ENCODE data around the gene NEK11. TPM values are rescaled to one million over a fixed set of nuclear protein-coding genes. Genes with fewer than 3 reads are reported as not detected.
"Not testable (repeated sequence)": the region's sequence is repeated elsewhere in the genome, so short reads cannot be mapped to it uniquely, and the experiment has no call there.

The NEK11 gene
- total and polyA plus RNA-seq, 8 donors = 7.9 to 22.1 (median 15.4) TPM

DNA sequence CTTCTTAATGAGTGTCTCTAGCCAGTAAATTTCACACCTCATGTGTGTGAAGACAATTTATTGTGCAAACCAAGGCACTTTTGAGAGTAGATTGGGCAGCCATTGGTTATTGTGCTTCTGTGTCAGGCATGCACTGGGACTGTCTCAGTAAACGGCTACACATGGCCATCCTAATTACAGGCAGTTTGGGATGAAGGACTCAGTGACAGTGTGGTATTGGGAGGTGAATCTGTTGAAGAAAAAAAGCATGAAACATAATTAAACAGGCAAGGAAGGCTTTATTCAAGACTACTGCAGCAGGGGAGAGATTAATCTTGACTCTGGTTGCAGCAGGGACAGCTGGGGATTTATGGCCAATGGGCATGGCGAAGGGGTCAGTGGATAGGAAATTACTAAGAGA is 297.1 kb downstream of the NEK11 start:
- H3K9me3 ChIP-seq = no peaks in the 10 kb centered on the region
- H3K27ac ChIP-seq = no peak overlapping the region
- H3K27me3 ChIP-seq = no peaks in the 10 kb centered on the region
- H3K36me3 ChIP-seq = peaks cover 0 to 5% of the 10 kb centered on the region in 2 donors
- TF ChIP-seq, protein P1, sequence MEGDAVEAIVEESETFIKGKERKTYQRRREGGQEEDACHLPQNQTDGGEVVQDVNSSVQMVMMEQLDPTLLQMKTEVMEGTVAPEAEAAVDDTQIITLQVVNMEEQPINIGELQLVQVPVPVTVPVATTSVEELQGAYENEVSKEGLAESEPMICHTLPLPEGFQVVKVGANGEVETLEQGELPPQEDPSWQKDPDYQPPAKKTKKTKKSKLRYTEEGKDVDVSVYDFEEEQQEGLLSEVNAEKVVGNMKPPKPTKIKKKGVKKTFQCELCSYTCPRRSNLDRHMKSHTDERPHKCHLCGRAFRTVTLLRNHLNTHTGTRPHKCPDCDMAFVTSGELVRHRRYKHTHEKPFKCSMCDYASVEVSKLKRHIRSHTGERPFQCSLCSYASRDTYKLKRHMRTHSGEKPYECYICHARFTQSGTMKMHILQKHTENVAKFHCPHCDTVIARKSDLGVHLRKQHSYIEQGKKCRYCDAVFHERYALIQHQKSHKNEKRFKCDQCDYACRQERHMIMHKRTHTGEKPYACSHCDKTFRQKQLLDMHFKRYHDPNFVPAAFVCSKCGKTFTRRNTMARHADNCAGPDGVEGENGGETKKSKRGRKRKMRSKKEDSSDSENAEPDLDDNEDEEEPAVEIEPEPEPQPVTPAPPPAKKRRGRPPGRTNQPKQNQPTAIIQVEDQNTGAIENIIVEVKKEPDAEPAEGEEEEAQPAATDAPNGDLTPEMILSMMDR (IDR thresholded peaks at IDR 0.05) = no peak
- DNase-seq (no peak), ATAC-seq (no peak)
- H3K4me3 ChIP-seq = no peak overlapping the region
- intact Hi-C loops (cut with DNase I) = no loop called here
- H3K4me1 ChIP-seq = no peaks in the 10 kb centered on the region

DNA sequence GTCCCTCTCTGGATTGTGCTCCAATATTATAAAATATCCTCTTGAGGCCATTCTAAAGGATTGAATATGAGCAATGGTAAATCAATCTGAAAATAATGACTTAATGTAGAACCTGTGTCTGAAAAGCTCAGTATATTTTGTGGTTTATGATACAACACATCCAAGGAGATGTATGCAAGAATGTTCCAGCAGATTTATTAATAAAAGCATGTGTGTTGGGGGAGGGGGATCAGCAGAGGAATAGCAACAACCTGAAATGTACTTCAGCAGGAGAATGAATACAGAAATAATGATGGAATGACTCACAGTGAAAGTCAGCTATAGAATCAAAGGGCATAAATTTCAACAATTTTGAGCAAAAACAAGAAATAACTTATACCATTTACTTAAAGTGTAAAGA is 298.2 kb downstream of the NEK11 start:
- H3K36me3 ChIP-seq = peaks cover 0 to 5% of the 10 kb centered on the region in 2 donors
- H3K4me1 ChIP-seq = no peaks in the 10 kb centered on the region
- H3K27me3 ChIP-seq = no peaks in the 10 kb centered on the region
- DNase-seq = no peak
- ATAC-seq = no peak
- no peak overlapping the region for H3K27ac ChIP-seq
- no peaks in the 10 kb centered on the region for H3K9me3 ChIP-seq
- H3K4me3 ChIP-seq = no peak overlapping the region
- TF ChIP-seq, protein P1 (IDR thresholded peaks at IDR 0.05) = no peak
- intact Hi-C loops (cut with DNase I) = no loop called here

DNA sequence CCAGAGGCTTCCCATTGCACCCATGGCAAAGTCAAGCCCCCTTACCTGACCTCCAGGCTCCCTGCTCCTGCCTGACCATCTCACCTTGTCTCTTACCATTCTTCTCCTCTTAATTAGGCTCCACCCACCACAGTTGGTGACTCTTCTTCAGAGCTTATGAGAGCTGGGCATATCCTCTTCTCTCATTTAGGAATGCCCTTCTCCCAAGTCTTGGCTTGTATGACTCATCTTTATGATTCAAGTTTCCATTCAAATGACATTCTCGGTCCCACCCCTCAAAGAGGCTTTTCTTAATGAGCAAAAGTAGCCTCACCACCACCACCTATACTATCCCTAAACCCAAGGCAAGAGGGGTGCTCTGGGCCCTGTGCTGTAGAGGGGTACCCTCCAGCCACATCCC is 299.6 kb downstream of the NEK11 start:
- Histone ChIP-seq H3K27me3 (no peaks in the 10 kb centered on the region), H3K4me1 (no peaks in the 10 kb centered on the region), H3K9me3 (no peaks in the 10 kb centered on the region), H3K4me3 (no peak overlapping the region), H3K27ac (no peak overlapping the region), H3K36me3 (peaks cover 0 to 5% of the 10 kb centered on the region in 2 donors)
- ATAC-seq = no peak
- intact Hi-C loops (cut with DNase I) = no loop called here
- DNase-seq = no peak
- TF ChIP-seq, protein P1 (IDR thresholded peaks at IDR 0.05) = no peak

DNA sequence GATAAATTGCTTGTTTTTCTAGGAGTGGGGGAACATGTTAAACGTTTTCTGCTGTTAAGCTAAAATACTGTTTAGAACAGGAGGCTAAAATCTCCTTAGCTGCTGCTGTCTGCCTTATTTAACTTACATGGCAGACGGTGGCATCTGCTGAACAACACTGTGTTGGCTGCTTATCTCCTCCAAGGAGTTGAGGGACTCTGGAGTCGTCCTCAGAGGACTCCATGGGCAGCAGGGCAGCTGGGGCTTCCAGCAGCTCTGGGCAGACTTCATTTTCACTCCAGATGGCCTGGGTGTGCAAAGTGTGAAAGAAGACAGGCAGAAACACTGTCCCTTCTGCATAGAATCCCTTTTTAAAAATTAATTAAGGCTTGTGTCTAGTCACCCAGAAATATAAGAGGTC is 302.0 kb downstream of the NEK11 start:
- no peaks in the 10 kb centered on the region for H3K4me1 ChIP-seq
- peaks cover 0 to 5% of the 10 kb centered on the region in 2 donors for H3K36me3 ChIP-seq
- TF ChIP-seq, protein P1 (IDR thresholded peaks at IDR 0.05) = no peak
- no peaks in the 10 kb centered on the region for H3K9me3 ChIP-seq
- DNase-seq = no peak
- intact Hi-C loops (cut with DNase I) = no loop called here
- no peak for ATAC-seq
- no peaks in the 10 kb centered on the region for H3K27me3 ChIP-seq
- no peak overlapping the region for H3K27ac ChIP-seq
- no peak overlapping the region for H3K4me3 ChIP-seq

DNA sequence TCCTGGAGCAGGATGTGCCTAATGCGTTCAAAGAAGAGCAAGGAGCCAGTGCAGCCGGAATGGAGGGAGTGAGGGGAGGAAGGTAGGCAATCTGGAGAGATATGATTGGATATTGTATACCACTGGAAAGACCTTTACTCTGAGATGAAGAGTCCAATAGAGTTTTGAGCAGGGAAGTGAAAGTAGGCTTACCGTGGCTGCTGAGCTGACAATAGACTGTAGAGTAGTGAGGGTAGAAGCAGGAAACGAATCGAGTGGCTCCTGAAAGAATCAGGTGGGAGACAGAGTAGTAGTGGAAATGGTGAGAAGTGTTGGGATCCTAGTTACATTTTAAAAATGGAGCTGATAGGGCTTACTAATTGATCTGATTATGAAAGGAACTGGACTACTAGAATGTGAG is 303.1 kb downstream of the NEK11 start:
- H3K36me3 ChIP-seq = peaks cover 0 to 5% of the 10 kb centered on the region in 2 donors
- no peak for ATAC-seq
- no peaks in the 10 kb centered on the region for H3K27me3 ChIP-seq
- DNase-seq = no peak
- TF ChIP-seq, protein P1 (IDR thresholded peaks at IDR 0.05) = no peak
- H3K4me1 ChIP-seq = no peaks in the 10 kb centered on the region
- no peaks in the 10 kb centered on the region for H3K9me3 ChIP-seq
- no peak overlapping the region for H3K4me3 ChIP-seq
- H3K27ac ChIP-seq = no peak overlapping the region
- intact Hi-C loops (cut with DNase I) = no loop called here

DNA sequence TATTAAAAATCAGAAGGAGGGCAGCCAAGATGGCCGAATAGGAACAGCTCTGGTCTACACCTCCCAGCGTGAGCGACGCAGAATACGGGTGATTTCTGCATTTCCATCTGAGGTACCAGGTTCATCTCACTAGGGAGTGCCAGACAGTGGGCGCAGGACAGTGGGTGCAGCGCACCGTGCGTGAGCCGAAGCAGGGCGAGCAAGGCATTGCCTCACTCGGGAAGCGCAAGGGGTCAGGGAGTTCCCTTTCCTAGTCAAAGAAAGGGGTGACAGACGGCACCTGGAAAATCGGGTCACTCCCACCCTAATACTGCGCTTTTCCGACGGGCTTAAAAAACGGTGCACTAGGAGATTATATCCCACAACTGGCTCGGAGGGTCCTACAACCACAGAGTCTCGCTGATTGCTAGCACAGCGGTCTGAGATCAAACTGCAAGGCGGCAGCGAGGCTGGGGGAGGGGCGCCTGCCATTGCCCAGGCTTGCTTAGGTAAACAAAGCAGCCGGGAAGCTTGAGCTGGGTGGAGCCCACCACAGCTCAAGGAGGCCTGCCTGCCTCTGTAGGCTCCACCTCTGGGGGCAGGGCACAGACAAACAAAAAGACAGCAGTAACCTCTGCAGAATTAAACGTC is 304.9 kb downstream of the NEK11 start:
- H3K27ac ChIP-seq; H3K4me3 ChIP-seq; intact Hi-C loops (cut with DNase I); H3K9me3 ChIP-seq; H3K27me3 ChIP-seq; ATAC-seq; H3K36me3 ChIP-seq; DNase-seq; H3K4me1 ChIP-seq: not testable (repeated sequence)
